Lung (tissue), 16 donors: ENCODE data around the gene BNC1. TPM values are rescaled to one million over a fixed set of nuclear protein-coding genes. Genes with fewer than 3 reads are reported as not detected.

Experiments used
- ATAC-seq: fragments of 200-7000 bp; cut with Tn5 transposase; one replicate; pipeline ENCODE4 v1.9.1; 2020; ENCODE audit warnings: moderate number of reproducible peaks; ENCODE audit not compliant: insufficient read depth, low FRiP score
- DNase-seq, 3 donors: peaks; one replicate each; pipeline ENCODE4 v3.0.0-alpha.2; 2013 to 2017
- H3K27ac ChIP-seq, 2 donors: one replicate each; pipeline ENCODE4 v1.5.1; 2013; ENCODE audit warnings: mild to moderate bottlenecking in 2 of 2, moderate library complexity in 2 of 2, control low read depth in 1 of 2, inconsistent platforms in 1 of 2, low read depth in 1 of 2, low read length in 1 of 2
- H3K27me3 ChIP-seq, 3 donors: one replicate each; pipeline ENCODE4 v1.5.1; 2013; ENCODE audit warnings: low read length in 2 of 3; ENCODE audit not compliant: control insufficient read depth in 3 of 3, insufficient read depth in 3 of 3
- H3K36me3 ChIP-seq, 4 donors: one replicate each; pipeline ENCODE4 v1.5.1; 2013; ENCODE audit warnings: low read length in 4 of 4, mild to moderate bottlenecking in 1 of 4, moderate library complexity in 1 of 4; ENCODE audit not compliant: control insufficient read depth in 4 of 4, insufficient read depth in 4 of 4
- H3K4me1 ChIP-seq, 5 donors: one replicate each; pipeline ENCODE4 v1.5.1; 2013; ENCODE audit warnings: low read length in 5 of 5, mild to moderate bottlenecking in 2 of 5, moderate library complexity in 1 of 5; ENCODE audit not compliant: control insufficient read depth in 5 of 5, insufficient read depth in 5 of 5
- H3K4me3 ChIP-seq: one replicate; pipeline ENCODE4 v1.5.1; 2013; ENCODE audit warnings: mild to moderate bottlenecking, control low read depth, moderate library complexity
- H3K9ac ChIP-seq, 2 donors: one replicate each; pipeline ENCODE4 v1.5.1; 2013; ENCODE audit warnings: low read length in 2 of 2, control low read depth in 1 of 2; ENCODE audit not compliant: insufficient read depth in 1 of 2
- H3K9me3 ChIP-seq, 4 donors: one replicate each; pipeline ENCODE4 v1.5.1; 2013; ENCODE audit warnings: low read length in 3 of 4, mild to moderate bottlenecking in 1 of 4, moderate library complexity in 1 of 4; ENCODE audit not compliant: control insufficient read depth in 4 of 4, insufficient read depth in 3 of 4
- CTCF ChIP-seq: IDR thresholded peaks from 2 replicates; pipeline ENCODE4 v1.5.1; 2012; ENCODE audit warnings: mild to moderate bottlenecking; ENCODE audit errors: control extremely low read depth, extremely low read depth
- WGBS, 2 donors: extraction: QIAGEN DNeasy Blood & Tissue Kit; methylation state at CpG; one replicate each; pipeline ENCODE4 v1.1.7; 2013; 5-methylcytosine and 5-hydroxymethylcytosine counted together
- long read RNA-seq, 5 donors: transcript quantifications; one replicate each; lab custom pipeline, GENCODE V29; 2026
- polyA plus RNA-seq, 2 donors: library from polyadenylated mRNA; stranded (reverse); fragments of 200-250 nt; gene quantifications; one replicate each; pipeline ENCODE4 v1.2.1, GENCODE V29; 2013
- total RNA-seq, 2 donors: library from RNA; depleted of rRNA in 1 of 2; stranded (reverse); fragments of >200 nt in 1 of 2; gene quantifications; one replicate each; pipeline ENCODE4 v1.2.1, GENCODE V29; 2014 to 2021
- donor health status: control.
- donor health status: control.
- donor health status: Bipolar disorder and iron deficiency.
- donor health status: healthy.
- donor health status: DM: yes; HTN: yes; CAD: no.

The BNC1 gene
- under 1 TPM; 0.25 to 0.40 TPM for total RNA-seq
- under 1 TPM; 0.23 to 0.93 TPM for polyA plus RNA-seq
- long read RNA-seq, donor 1 = 0 reads
- long read RNA-seq, donor 2 = 0 reads
- long read RNA-seq, donor 3 = 0 reads
- long read RNA-seq, donor 4 = 0 reads
- long read RNA-seq, donor 5 = 0 reads

- Histone ChIP-seq H3K4me1 (peaks cover 0 to 12% (median 0%) of the 10 kb centered on the region in 5 donors), H3K27ac (no peak within 1 kb of the TSS), H3K9me3 (no peaks in the 10 kb centered on the region), H3K4me3 (peak within 1 kb of the TSS; percentile 24), H3K36me3 (no peaks in the 10 kb centered on the region), H3K9ac (no peak within 1 kb of the TSS), H3K27me3 (peaks cover 5 to 80% (median 72%) of the 10 kb centered on the region in 3 donors)
- ATAC-seq (no peak), DNase-seq (no peak)
- 2 to 5% methylated on average over 61 to 93 of the region's 93 CpGs for WGBS, 2 donors
- TF ChIP-seq CTCF = no peak
Observed at GRCh38 chr15:83284559-83285283, at the start of gene BNC1. Gene BNC1 (minus strand): TSS chr15:83284664. CDS start chr15:83284628, 36 bp downstream.

- no peaks in the 10 kb centered on the region for H3K9me3 ChIP-seq
- peaks cover 0 to 5% (median 0%) of the 10 kb centered on the region in 5 donors for H3K4me1 ChIP-seq
- 72 to 84% methylated on average over 4 of the region's 4 CpGs for WGBS, 2 donors
- H3K36me3 ChIP-seq = no peaks in the 10 kb centered on the region
- no peaks in the 10 kb centered on the region for H3K27me3 ChIP-seq
- no peak overlapping the region for H3K27ac ChIP-seq
- ATAC-seq (no peak), DNase-seq (no peak)
- no peak overlapping the region for H3K9ac ChIP-seq
- no peak overlapping the region for H3K4me3 ChIP-seq
- TF ChIP-seq CTCF = no peak
Observed at GRCh38 chr15:83327041-83327440, 42.6 kb upstream of the BNC1 start.

- Histone ChIP-seq H3K27ac (no peak overlapping the region), H3K4me1 (peaks cover 0 to 5% (median 0%) of the 10 kb centered on the region in 5 donors), H3K36me3 (no peaks in the 10 kb centered on the region), H3K27me3 (no peaks in the 10 kb centered on the region), H3K9me3 (no peaks in the 10 kb centered on the region), H3K9ac (no peak overlapping the region), H3K4me3 (no peak overlapping the region)
- 80 to 81% methylated on average over 2 of the region's 2 CpGs for WGBS, 2 donors
- no peak for DNase-seq
- TF ChIP-seq CTCF = no peak
- no peak for ATAC-seq
Observed at GRCh38 chr15:83324799-83325198, 40.3 kb upstream of the BNC1 start.
